ENCODE results near the gene TP53I3.

- TF ChIP-seq POLR2AphosphoS5 (IDR thresholded peaks at IDR 0.05), result no peak
- TF ChIP-seq, protein P1, sequence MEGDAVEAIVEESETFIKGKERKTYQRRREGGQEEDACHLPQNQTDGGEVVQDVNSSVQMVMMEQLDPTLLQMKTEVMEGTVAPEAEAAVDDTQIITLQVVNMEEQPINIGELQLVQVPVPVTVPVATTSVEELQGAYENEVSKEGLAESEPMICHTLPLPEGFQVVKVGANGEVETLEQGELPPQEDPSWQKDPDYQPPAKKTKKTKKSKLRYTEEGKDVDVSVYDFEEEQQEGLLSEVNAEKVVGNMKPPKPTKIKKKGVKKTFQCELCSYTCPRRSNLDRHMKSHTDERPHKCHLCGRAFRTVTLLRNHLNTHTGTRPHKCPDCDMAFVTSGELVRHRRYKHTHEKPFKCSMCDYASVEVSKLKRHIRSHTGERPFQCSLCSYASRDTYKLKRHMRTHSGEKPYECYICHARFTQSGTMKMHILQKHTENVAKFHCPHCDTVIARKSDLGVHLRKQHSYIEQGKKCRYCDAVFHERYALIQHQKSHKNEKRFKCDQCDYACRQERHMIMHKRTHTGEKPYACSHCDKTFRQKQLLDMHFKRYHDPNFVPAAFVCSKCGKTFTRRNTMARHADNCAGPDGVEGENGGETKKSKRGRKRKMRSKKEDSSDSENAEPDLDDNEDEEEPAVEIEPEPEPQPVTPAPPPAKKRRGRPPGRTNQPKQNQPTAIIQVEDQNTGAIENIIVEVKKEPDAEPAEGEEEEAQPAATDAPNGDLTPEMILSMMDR (IDR thresholded peaks at IDR 0.05), result no peak
- TF ChIP-seq POLR2A (IDR thresholded peaks at IDR 0.05), result no peak
- no peak for TF ChIP-seq EP300 (IDR thresholded peaks at IDR 0.05; ENCODE audit: low read depth)
Measured at GRCh38 chr2:24046599-24046929, 38.1 kb downstream of the TP53I3 start.
